Fibroblast of lung (primary cell): ENCODE results near the gene CELF5. TPM values are rescaled to one million over a fixed set of nuclear protein-coding genes. Genes with fewer than 3 reads are reported as not detected.
"Not testable (repeated sequence)": the region's sequence is repeated elsewhere in the genome, so short reads cannot be mapped to it uniquely, and the experiment has no call there.

Experiments used
- DNase-seq, 2 donors: peaks; one replicate each; pipeline versions ENCODE4 v3.0.0 to v3.0.0-alpha.2; 2010; ENCODE audit warnings: low read depth in 2 of 2
- H2AFZ ChIP-seq: 2 replicates; pipeline ENCODE4 v1.5.1; 2012; ENCODE audit warnings: low read length, control low read depth, inconsistent platforms
- H3K27ac ChIP-seq: 2 replicates; pipeline ENCODE4 v1.5.1; 2011; ENCODE audit warnings: low read length, control low read depth; ENCODE audit not compliant: insufficient read depth
- H3K27me3 ChIP-seq: 2 replicates; pipeline ENCODE4 v1.5.1; 2011; ENCODE audit warnings: mild to moderate bottlenecking, low read length; ENCODE audit not compliant: control insufficient read depth, insufficient read depth
- H3K36me3 ChIP-seq: 2 replicates; pipeline ENCODE4 v1.5.1; 2011; ENCODE audit warnings: low read length; ENCODE audit not compliant: control insufficient read depth, insufficient read depth
- H3K4me1 ChIP-seq: 2 replicates; pipeline ENCODE4 v1.5.1; 2011; ENCODE audit warnings: low read length; ENCODE audit not compliant: control insufficient read depth, insufficient read depth; ENCODE audit errors: extremely low read depth
- H3K4me2 ChIP-seq: 2 replicates; pipeline ENCODE4 v1.5.1; 2011; ENCODE audit warnings: low read length, control low read depth; ENCODE audit not compliant: insufficient read depth; ENCODE audit errors: extremely low read depth
- H3K4me3 ChIP-seq, 4 experiments: fragments of 200-600 bp in 1 of 4; sonication (generic) in 1 of 4; replicated peaks in 1 of 4; 2 replicates each; pipeline ENCODE4 v1.5.1; 2011 to 2016; ENCODE audit warnings: low read length in 4 of 4, low read depth in 3 of 4, mild to moderate bottlenecking in 3 of 4, control low read depth in 2 of 4, inconsistent platforms in 1 of 4, mixed read lengths in 1 of 4; ENCODE audit not compliant: insufficient read depth in 1 of 4; ENCODE audit errors: control extremely low read depth in 1 of 4
- H3K79me2 ChIP-seq: 2 replicates; pipeline ENCODE4 v1.5.1; 2012; ENCODE audit warnings: mild to moderate bottlenecking, low read length, inconsistent platforms; ENCODE audit not compliant: control insufficient read depth, insufficient read depth
- H3K9ac ChIP-seq: 2 replicates; pipeline ENCODE4 v1.5.1; 2011; ENCODE audit warnings: mild to moderate bottlenecking, low read length, control low read depth; ENCODE audit not compliant: insufficient read depth
- H3K9me3 ChIP-seq: 2 replicates; pipeline ENCODE4 v1.5.1; 2012; ENCODE audit warnings: low read depth, low read length; ENCODE audit not compliant: control insufficient read depth, insufficient read depth
- H4K20me1 ChIP-seq: 2 replicates; pipeline ENCODE4 v1.5.1; 2011; ENCODE audit warnings: low read length; ENCODE audit not compliant: control insufficient read depth, insufficient read depth; ENCODE audit errors: extremely low read depth
- EZH2 ChIP-seq: IDR thresholded peaks from 2 replicates; pipeline ENCODE4 v1.5.1; 2012; ENCODE audit warnings: low read length, control low read depth, mild to moderate bottlenecking; ENCODE audit errors: missing control alignments
- polyA plus RNA-seq, 2 donors: library from polyadenylated mRNA; depleted of rRNA in 1 of 2; stranded (reverse) in 1 of 2; unstranded in 1 of 2; fragments of >200 nt; gene quantifications; 2 replicates each; pipeline ENCODE4 v1.2.1, GENCODE V29; 2011 to 2012; ENCODE audit warnings: missing spikeins in 1 of 2
- total RNA-seq: library from RNA; depleted of rRNA; stranded (reverse); fragments of >200 nt; gene quantifications from 2 replicates; pipeline ENCODE4 v1.2.1, GENCODE V29; 2014
- TF ChIP-seq, protein P1 (sequence below), 2 donors: IDR thresholded peaks in 1 of 2; conservative IDR thresholded peaks in 1 of 2; 1 replicate in 1 of 2; 2 replicates in 1 of 2; pipeline ENCODE4 v1.5.1; 2011 to 2012; ENCODE audit warnings: low read length in 2 of 2, control low read depth in 1 of 2, inconsistent platforms in 1 of 2, low read depth in 1 of 2, mild to moderate bottlenecking in 1 of 2

The CELF5 gene
- total and polyA plus RNA-seq, 2 donors (not counting 1 experiment from before 2014, with no cell fraction given), result under 0.01 TPM; not detected in 1

DNA sequence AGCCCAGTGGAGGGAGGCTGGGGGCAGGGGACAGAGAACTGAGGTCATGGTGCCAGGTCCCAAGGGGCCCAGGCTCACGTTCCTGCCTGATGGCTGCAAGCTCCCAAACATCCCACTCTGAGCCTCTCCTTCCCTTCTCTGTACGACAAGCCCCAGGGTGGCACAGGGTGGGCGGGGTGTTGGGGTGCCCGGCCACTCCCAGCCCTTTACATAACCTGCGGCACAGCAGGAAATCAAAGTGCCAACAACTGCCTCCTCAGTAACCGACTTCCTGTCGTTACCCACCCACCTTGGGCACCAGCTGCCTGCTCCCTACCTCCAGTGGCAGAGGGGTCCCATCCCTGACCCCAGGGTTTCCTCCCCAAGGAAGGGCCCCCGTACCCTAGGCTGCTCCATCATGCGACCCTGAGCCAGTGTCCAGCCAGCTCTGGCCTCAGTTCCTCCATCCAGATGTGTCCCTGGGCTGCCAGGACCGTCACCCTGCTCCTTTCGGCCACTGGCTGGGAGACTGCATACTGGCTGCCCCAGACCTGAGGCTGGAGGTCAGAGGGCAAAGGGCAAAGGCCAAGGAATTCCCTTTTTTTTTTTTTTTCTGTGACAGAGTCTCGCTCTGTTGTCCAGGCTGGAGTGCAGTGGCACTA, 114.2 kb downstream of the CELF5 start:
- peaks cover 29% of the 10 kb centered on the region for H3K4me1 ChIP-seq
- no peaks in the 10 kb centered on the region for H3K79me2 ChIP-seq
- no peaks in the 10 kb centered on the region for H4K20me1 ChIP-seq
- H3K27ac ChIP-seq, result no peak overlapping the region
- H3K4me2 ChIP-seq, result no peak overlapping the region
- no peak for TF ChIP-seq EZH2
- TF ChIP-seq, protein P1, sequence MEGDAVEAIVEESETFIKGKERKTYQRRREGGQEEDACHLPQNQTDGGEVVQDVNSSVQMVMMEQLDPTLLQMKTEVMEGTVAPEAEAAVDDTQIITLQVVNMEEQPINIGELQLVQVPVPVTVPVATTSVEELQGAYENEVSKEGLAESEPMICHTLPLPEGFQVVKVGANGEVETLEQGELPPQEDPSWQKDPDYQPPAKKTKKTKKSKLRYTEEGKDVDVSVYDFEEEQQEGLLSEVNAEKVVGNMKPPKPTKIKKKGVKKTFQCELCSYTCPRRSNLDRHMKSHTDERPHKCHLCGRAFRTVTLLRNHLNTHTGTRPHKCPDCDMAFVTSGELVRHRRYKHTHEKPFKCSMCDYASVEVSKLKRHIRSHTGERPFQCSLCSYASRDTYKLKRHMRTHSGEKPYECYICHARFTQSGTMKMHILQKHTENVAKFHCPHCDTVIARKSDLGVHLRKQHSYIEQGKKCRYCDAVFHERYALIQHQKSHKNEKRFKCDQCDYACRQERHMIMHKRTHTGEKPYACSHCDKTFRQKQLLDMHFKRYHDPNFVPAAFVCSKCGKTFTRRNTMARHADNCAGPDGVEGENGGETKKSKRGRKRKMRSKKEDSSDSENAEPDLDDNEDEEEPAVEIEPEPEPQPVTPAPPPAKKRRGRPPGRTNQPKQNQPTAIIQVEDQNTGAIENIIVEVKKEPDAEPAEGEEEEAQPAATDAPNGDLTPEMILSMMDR (conservative IDR thresholded peaks at IDR 0.05 in 1 of 2, IDR thresholded peaks at IDR 0.05 in 1 of 2; ENCODE audit: low read depth in 1 of 2, low read length in 2 of 2), result no peak
- DNase-seq, result no peak
- H3K36me3 ChIP-seq, result no peaks in the 10 kb centered on the region
- H3K4me3 ChIP-seq, result no peak overlapping the region
- H2AFZ ChIP-seq, result no peak overlapping the region
- H3K27me3 ChIP-seq, result no peaks in the 10 kb centered on the region
- no peaks in the 10 kb centered on the region for H3K9me3 ChIP-seq
- H3K9ac ChIP-seq, result no peak overlapping the region

DNA sequence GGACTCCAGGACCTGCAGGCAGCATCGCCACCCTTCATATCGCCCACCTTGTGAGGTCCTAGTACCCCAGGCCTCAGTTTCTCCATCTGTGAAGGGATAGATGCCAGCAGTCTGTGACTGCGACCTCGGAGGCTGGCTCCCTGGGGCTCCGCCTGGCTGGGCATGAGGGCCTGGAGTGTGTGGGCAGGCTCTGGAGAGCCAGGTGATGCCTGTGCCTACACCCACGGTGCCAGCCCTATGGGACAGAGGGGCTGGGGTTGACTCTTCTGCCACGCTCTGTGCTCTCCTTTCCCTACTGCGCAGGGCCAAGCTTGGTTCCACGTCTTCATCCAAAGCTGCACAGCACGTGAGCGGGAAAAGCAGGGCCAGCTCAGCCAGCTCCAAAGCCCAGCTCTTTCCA, 115.9 kb downstream of the CELF5 start:
- no peaks in the 10 kb centered on the region for H3K36me3 ChIP-seq
- H3K4me1 ChIP-seq, result peaks cover 25% of the 10 kb centered on the region
- H3K4me2 ChIP-seq, result no peak overlapping the region
- no peaks in the 10 kb centered on the region for H3K9me3 ChIP-seq
- no peak overlapping the region for H3K27ac ChIP-seq
- no peaks in the 10 kb centered on the region for H3K27me3 ChIP-seq
- H3K9ac ChIP-seq, result no peak overlapping the region
- DNase-seq, result no peak
- no peak overlapping the region for H2AFZ ChIP-seq
- H3K79me2 ChIP-seq, result no peaks in the 10 kb centered on the region
- TF ChIP-seq, protein P1 (conservative IDR thresholded peaks at IDR 0.05 in 1 of 2, IDR thresholded peaks at IDR 0.05 in 1 of 2; ENCODE audit: low read depth in 1 of 2, low read length in 2 of 2), result no peak
- TF ChIP-seq EZH2, result no peak
- H4K20me1 ChIP-seq, result no peaks in the 10 kb centered on the region
- H3K4me3 ChIP-seq, result no peak overlapping the region

DNA sequence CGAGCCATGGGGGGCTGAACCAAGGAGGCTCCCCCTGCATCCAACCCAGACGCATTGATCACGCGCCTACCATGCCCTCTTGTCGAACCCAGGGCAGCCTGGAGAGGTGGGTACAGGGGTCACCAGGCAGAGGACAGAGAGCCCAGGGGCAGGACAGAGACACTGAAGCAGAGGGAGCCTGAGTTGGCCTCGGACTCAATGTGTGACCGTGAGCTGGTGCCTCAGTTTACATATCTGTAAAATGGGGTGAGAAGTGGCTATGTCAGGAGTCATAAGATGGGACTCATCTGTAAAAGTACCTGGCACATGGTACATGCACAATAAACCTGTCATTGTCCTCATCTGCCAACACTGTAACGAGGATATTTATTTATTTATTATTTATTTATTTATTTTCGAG, 117.8 kb downstream of the CELF5 start:
- Histone ChIP-seq H2AFZ (no peak overlapping the region), H3K9ac (no peak overlapping the region)

DNA sequence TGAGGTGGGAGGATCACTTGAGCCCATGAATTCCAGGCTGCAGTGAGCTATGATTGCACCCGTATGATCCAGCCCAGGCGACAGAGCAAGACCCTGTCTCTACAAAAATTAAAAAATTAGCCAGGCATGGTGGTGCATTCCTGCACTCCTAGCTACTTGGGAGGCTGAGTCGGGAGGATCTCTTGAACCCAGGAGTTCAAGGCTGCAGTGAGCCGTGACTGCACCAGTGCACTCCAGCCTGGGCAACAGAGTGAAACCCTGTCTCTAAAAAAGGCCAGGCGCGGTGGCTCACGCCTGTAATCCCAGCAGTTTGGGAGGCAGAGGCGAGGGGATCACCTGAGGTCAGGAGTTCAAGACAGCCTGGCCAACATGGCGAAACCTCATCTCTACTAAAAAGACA, 118.5 kb downstream of the CELF5 start:
- H3K4me2 ChIP-seq, H3K27me3 ChIP-seq, H3K9me3 ChIP-seq: not testable (repeated sequence)

More for the DNA sequence above, 117.8 kb downstream of the CELF5 start:
- no peak for TF ChIP-seq EZH2
- Histone ChIP-seq H3K4me1 (peaks cover 18% of the 10 kb centered on the region), H3K4me2 (no peak overlapping the region), H3K27ac (no peak overlapping the region), H3K27me3 (no peaks in the 10 kb centered on the region), H3K36me3 (no peaks in the 10 kb centered on the region), H3K4me3 (no peak overlapping the region), H3K9me3 (no peaks in the 10 kb centered on the region), H4K20me1 (no peaks in the 10 kb centered on the region), H3K79me2 (no peaks in the 10 kb centered on the region)
- DNase-seq, result no peak

More for the DNA sequence above, 118.5 kb downstream of the CELF5 start:
- H3K36me3 ChIP-seq, DNase-seq, H3K9ac ChIP-seq, H3K4me3 ChIP-seq, H2AFZ ChIP-seq, H3K79me2 ChIP-seq, H4K20me1 ChIP-seq: not testable (repeated sequence)
- Histone ChIP-seq H3K4me1 (peaks cover 14% of the 10 kb centered on the region), H3K27ac (peak overlapping the region; percentile 6)
